Endothelial cell of umbilical vein (primary cell): ENCODE measurements around the gene GPATCH4. TPM values are rescaled to one million over a fixed set of nuclear protein-coding genes. Genes with fewer than 3 reads are reported as not detected.

ENCODE experiments used
- BruUV-seq: library from RNA; stranded (reverse); fragments of 400-500 nt; replicated peaks from 2 replicates; lab custom pipeline; 2021; lab: Mats Ljungman, UMichigan
- CTCF ChIA-PET: fragments of 300-600, 350-600 bp; sonication (Branson Sonifier 250); formaldehyde crosslinking; loops from one replicate; lab custom pipeline; 2021; ENCODE audit warnings: antibody characterized with exemption, inconsistent platforms; lab: Charles Lee
- POLR2A ChIA-PET: fragments of 300-600, 350-600 bp; sonication (Branson Sonifier 250); formaldehyde crosslinking; loops from one replicate; lab custom pipeline; 2021; ENCODE audit warnings: antibody characterized with exemption, inconsistent platforms; lab: Charles Lee
- DNase-seq: peaks from one replicate; pipeline ENCODE4 v3.0.0-alpha.2; 2011; ENCODE audit warnings: low read depth, low spot score
- FAIRE-seq: peaks from 2 replicates; lab custom pipeline; 2011; peaks lifted over from hg19 to GRCh38; lab: Jason Lieb, UNC
- H2AFZ ChIP-seq: 2 replicates; pipeline ENCODE4 v1.6.0; 2012; ENCODE audit warnings: low read depth, low read length, control low read depth, inconsistent platforms
- H3K27ac ChIP-seq: 2 replicates; pipeline ENCODE4 v1.5.1; 2011; ENCODE audit warnings: low read depth, mild to moderate bottlenecking, control low read depth, low read length, moderate library complexity; ENCODE audit not compliant: insufficient read depth
- H3K27me3 ChIP-seq, 2 experiments: 2 replicates each; pipeline versions ENCODE4 v1.6.0 to v1.6.1; 2011; ENCODE audit warnings: low read length in 2 of 2, mixed read lengths in 1 of 2; ENCODE audit not compliant: control insufficient read depth in 2 of 2, insufficient read depth in 2 of 2
- H3K36me3 ChIP-seq, 2 experiments: 2 replicates in 1 of 2; 3 replicates in 1 of 2; pipeline ENCODE4 v1.5.1; 2011; ENCODE audit warnings: low read length in 2 of 2, mild to moderate bottlenecking in 1 of 2, moderate library complexity in 1 of 2; ENCODE audit not compliant: control insufficient read depth in 2 of 2, insufficient read depth in 2 of 2; ENCODE audit errors: extremely low read depth in 1 of 2
- H3K4me1 ChIP-seq: 3 replicates; pipeline ENCODE4 v1.5.1; 2011; ENCODE audit warnings: mild to moderate bottlenecking, low read length; ENCODE audit not compliant: control insufficient read depth, insufficient read depth; ENCODE audit errors: extremely low read depth
- H3K4me2 ChIP-seq: 2 replicates; pipeline ENCODE4 v1.6.1; 2011; ENCODE audit warnings: low read length, control low read depth, mixed read lengths; ENCODE audit not compliant: insufficient read depth
- H3K4me3 ChIP-seq, 3 experiments: fragments of 200-600 bp in 1 of 3; sonication (generic), shearing (Covaris generic) in 1 of 3; replicated peaks in 1 of 3; 2 replicates each; pipeline ENCODE4 v1.5.1; 2011 to 2016; ENCODE audit warnings: control low read depth in 3 of 3, low read length in 3 of 3, mild to moderate bottlenecking in 2 of 3, inconsistent platforms in 1 of 3, low read depth in 1 of 3, moderate library complexity in 1 of 3; ENCODE audit not compliant: insufficient read depth in 1 of 3
- H3K79me2 ChIP-seq: 2 replicates; pipeline ENCODE4 v1.6.0; 2012; ENCODE audit warnings: low read length, inconsistent platforms; ENCODE audit not compliant: control insufficient read depth, insufficient read depth
- H3K9ac ChIP-seq: replicated peaks from 2 replicates; pipeline ENCODE3; 2011; ENCODE audit warnings: low read length, control low read depth; ENCODE audit not compliant: insufficient read depth; ENCODE audit errors: extremely low read depth
- H3K9me1 ChIP-seq: replicated peaks from 3 replicates; pipeline ENCODE4 v1.6.0; 2011; ENCODE audit warnings: mild to moderate bottlenecking, low read length; ENCODE audit not compliant: control insufficient read depth, insufficient read depth; ENCODE audit errors: extremely low read depth
- H3K9me3 ChIP-seq: replicated peaks from 2 replicates; pipeline ENCODE4 v1.5.1; 2012; ENCODE audit warnings: low read length, inconsistent platforms; ENCODE audit not compliant: control insufficient read depth, insufficient read depth
- H4K20me1 ChIP-seq: replicated peaks from 2 replicates; pipeline ENCODE3; 2011; ENCODE audit warnings: mild to moderate bottlenecking, low read length; ENCODE audit not compliant: control insufficient read depth, insufficient read depth; ENCODE audit errors: extremely low read depth
- CTCF ChIP-seq, 2 donors: IDR thresholded peaks; 1 replicate in 1 of 2; 2 replicates in 1 of 2; pipeline ENCODE4 v1.5.1; 2011; ENCODE audit warnings: low read length in 2 of 2, mild to moderate bottlenecking in 2 of 2, moderate library complexity in 2 of 2, control low read depth in 1 of 2, inconsistent platforms in 1 of 2, low read depth in 1 of 2; ENCODE audit not compliant: insufficient read depth in 1 of 2; ENCODE audit errors: extremely low read depth in 1 of 2
- EZH2 ChIP-seq: IDR thresholded peaks from 2 replicates; pipeline ENCODE4 v1.6.1; 2012; ENCODE audit warnings: borderline replicate concordance, low read depth, mild to moderate bottlenecking, moderate library complexity, low read length, inconsistent platforms; ENCODE audit not compliant: severe bottlenecking
- FOS ChIP-seq: IDR thresholded peaks from 2 replicates; pipeline ENCODE4 v1.6.1; 2011; ENCODE audit warnings: mild to moderate bottlenecking, low read length, moderate library complexity, borderline replicate concordance; ENCODE audit not compliant: insufficient read depth
- GATA2 ChIP-seq: IDR thresholded peaks from 2 replicates; pipeline ENCODE4 v1.7.0; 2011; ENCODE audit warnings: low read depth, mild to moderate bottlenecking, moderate library complexity, mixed read lengths, low read length; ENCODE audit not compliant: insufficient read length, insufficient read depth
- JUN ChIP-seq: IDR thresholded peaks from 2 replicates; pipeline ENCODE4 v1.6.1; 2011; ENCODE audit warnings: borderline replicate concordance, low read depth; ENCODE audit not compliant: insufficient read length, insufficient read depth
- MAX ChIP-seq: IDR thresholded peaks from 2 replicates; pipeline ENCODE4 v1.6.1; 2011; ENCODE audit not compliant: insufficient read depth, insufficient read length
- MYC ChIP-seq: IDR thresholded peaks from one replicate; pipeline ENCODE4 v1.6.1; 2011; ENCODE audit warnings: mild to moderate bottlenecking, low read depth, low read length
- POLR2A ChIP-seq: IDR thresholded peaks from 2 replicates; pipeline ENCODE4 v1.6.1; 2012; ENCODE audit warnings: low read depth, mild to moderate bottlenecking, control low read depth, low read length
- dilution Hi-C: fragments of 300-500 bp; cut with MboI; formaldehyde crosslinking; loops from one replicate; pipeline ENCODE4 v1.15.0; 2019; ENCODE audit warnings: low sequenced_read_pairs; ENCODE audit not compliant: extremely low pct_ligation_motif_present
- intact Hi-C: fragments of 100-400 bp; cut with micrococcal nuclease; formaldehyde crosslinking; loops from one replicate; pipeline ENCODE4 v1.10.0; 2022
- polyA plus RNA-seq, 4 experiments: library from polyadenylated mRNA; depleted of rRNA in 3 of 4; stranded (reverse) in 3 of 4; unstranded in 1 of 4; fragments of >200 nt; gene quantifications; 2 replicates each; pipeline versions ENCODE4 v1.2.1 to v1.2.3, GENCODE V29; 2011 to 2012; ENCODE audit warnings: missing spikeins in 1 of 4
- total RNA-seq: library from RNA; stranded (reverse); gene quantifications from 2 replicates; pipeline ENCODE4 v1.2.3, GENCODE V29; 2021

GPATCH4 gene
- total and polyA plus RNA-seq, 2 donors (not counting 3 experiments of a cell fraction or from before 2014, with no cell fraction given) = 22.4 to 29.2 TPM

DNA sequence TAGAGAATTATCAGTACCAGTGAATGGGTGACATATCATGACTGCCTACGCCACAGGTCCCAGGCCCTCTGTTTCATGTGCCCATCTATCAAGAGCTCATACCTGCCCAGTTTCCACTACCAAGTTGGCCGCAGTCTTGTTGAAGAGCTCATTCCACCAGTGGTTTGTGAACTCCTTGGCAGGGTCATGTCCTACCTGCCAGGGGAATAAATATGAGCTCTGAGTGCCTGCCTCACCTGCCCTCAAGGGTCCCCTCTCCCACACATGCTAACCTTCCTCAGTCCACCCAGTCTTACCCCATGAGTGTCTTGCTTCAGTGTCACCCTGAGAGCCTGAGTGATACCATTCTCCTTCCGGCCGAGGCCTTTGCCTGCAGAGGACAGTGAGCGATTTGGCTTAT is 3.2 kb downstream of the GPATCH4 start:
- Histone ChIP-seq H3K27me3 (no peaks in the 10 kb centered on the region), H2AFZ (no peak overlapping the region), H3K36me3 (peaks cover 0 to 34% of the 10 kb centered on the region in 2 experiments), H4K20me1 (no peaks in the 10 kb centered on the region), H3K9me1 (no peaks in the 10 kb centered on the region), H3K9me3 (no peaks in the 10 kb centered on the region), H3K4me2 (no peak overlapping the region), H3K4me1 (peaks cover 11% of the 10 kb centered on the region), H3K79me2 (peaks cover 19% of the 10 kb centered on the region), H3K9ac (no peak overlapping the region), H3K4me3 (no peak overlapping the region), H3K27ac (no peak overlapping the region)
- dilution Hi-C loops = no loop called here
- ChIA-PET CTCF (interaction anchor here (1.0 to 1.3 kb wide), 2 partner anchors 11 to 117 kb away, joined by 3 read pairs; no protein-coding TSS in a partner anchor), POLR2A (no interaction called here)
- intact Hi-C loops = no loop called here
- FAIRE-seq (no peak), DNase-seq (no peak)
- BruUV-seq = no TSS peak
- TF ChIP-seq EZH2 = no peak
- peak; percentile 42 for TF ChIP-seq POLR2A

GRCh38 chr1:156596426-156596825 is 4.9 kb downstream of the GPATCH4 start:
- DNase-seq (no peak), FAIRE-seq (no peak)
- Histone ChIP-seq H3K36me3 (peaks cover 0 to 34% of the 10 kb centered on the region in 2 experiments), H4K20me1 (no peaks in the 10 kb centered on the region), H3K9ac (no peak overlapping the region), H3K4me2 (no peak overlapping the region), H3K9me3 (no peaks in the 10 kb centered on the region), H3K4me1 (peaks cover 19% of the 10 kb centered on the region), H3K4me3 (no peak overlapping the region), H3K27me3 (no peaks in the 10 kb centered on the region), H2AFZ (no peak overlapping the region), H3K79me2 (peaks cover 24% of the 10 kb centered on the region), H3K9me1 (no peaks in the 10 kb centered on the region), H3K27ac (no peak overlapping the region)
- dilution Hi-C loops = no loop called here
- BruUV-seq = no TSS peak
- intact Hi-C loops = no loop called here
- POLR2A ChIA-PET = no interaction called here
- CTCF ChIA-PET = interaction anchor here (0.5 to 1.3 kb wide), 3 partner anchors 9 to 150 kb away, joined by 3 to 4 read pairs (median 3); no protein-coding TSS in a partner anchor
- no peak for TF ChIP-seq MYC
- no peak for TF ChIP-seq GATA2
- no peak for TF ChIP-seq EZH2
- no peak for TF ChIP-seq MAX
- no peak for TF ChIP-seq FOS
- TF ChIP-seq JUN = no peak
- TF ChIP-seq CTCF (IDR thresholded peaks at IDR 0.05; ENCODE audit: extremely low read depth in 1 of 2, insufficient read depth in 1 of 2, low read depth in 1 of 2, low read length in 2 of 2) = no peak
- TF ChIP-seq POLR2A = no peak
